GM23338 (cell line): ENCODE measurements around the gene CMIP. TPM values are rescaled to one million over a fixed set of nuclear protein-coding genes. Genes with fewer than 3 reads are reported as not detected.

Experiments used
- ATAC-seq: fragments of 200-7000 bp; cut with Tn5 transposase; 3 replicates; pipeline ENCODE4 v1.9.1; 2020
- DNase-seq: peaks from one replicate; pipeline ENCODE4 v3.0.0-alpha.2; 2015; ENCODE audit warnings: low spot score
- H2AFZ ChIP-seq: fragments of 200-600 bp; sonication (generic); 2 replicates; pipeline ENCODE4 v1.8.0; 2016; ENCODE audit warnings: antibody characterized with exemption, mild to moderate bottlenecking, moderate library complexity
- H3F3A ChIP-seq: fragments of 200-600 bp; sonication (generic); replicated peaks from 2 replicates; pipeline ENCODE4 v1.8.0; 2017; ENCODE audit warnings: antibody characterized with exemption, mixed run types, low read depth
- H3K27ac ChIP-seq: fragments of 200-600 bp; sonication (generic); 2 replicates; pipeline ENCODE4 v1.6.1; 2016; ENCODE audit warnings: low read depth
- H3K27me3 ChIP-seq: fragments of 200-600 bp; sonication (generic); 2 replicates; pipeline ENCODE4 v1.8.0; 2016; ENCODE audit warnings: mild to moderate bottlenecking, mixed run types, moderate library complexity; ENCODE audit not compliant: insufficient read depth
- H3K36me3 ChIP-seq: fragments of 200-600 bp; sonication (generic); 2 replicates; pipeline ENCODE4 v1.8.0; 2016; ENCODE audit warnings: mild to moderate bottlenecking; ENCODE audit not compliant: insufficient read depth
- H3K4me1 ChIP-seq: fragments of 200-600 bp; sonication (generic); 2 replicates; pipeline ENCODE4 v1.8.0; 2016; ENCODE audit warnings: mild to moderate bottlenecking, moderate library complexity; ENCODE audit not compliant: insufficient read depth
- H3K4me2 ChIP-seq: fragments of 200-600 bp; sonication (generic); 2 replicates; pipeline ENCODE4 v1.7.1; 2017; ENCODE audit warnings: mixed run types
- H3K4me3 ChIP-seq: fragments of 200-600 bp; sonication (generic); 2 replicates; pipeline ENCODE4 v1.6.1; 2016; ENCODE audit warnings: mixed run types
- H3K79me2 ChIP-seq: fragments of 200-600 bp; sonication (generic); replicated peaks from 2 replicates; pipeline ENCODE4 v1.8.0; 2017; ENCODE audit warnings: mild to moderate bottlenecking; ENCODE audit not compliant: insufficient read depth
- H3K9me2 ChIP-seq: fragments of 200-600 bp; sonication (generic); 2 replicates; pipeline ENCODE4 v1.8.0; 2017; ENCODE audit not compliant: insufficient read depth
- H4K20me1 ChIP-seq: fragments of 200-600 bp; sonication (generic); replicated peaks from 2 replicates; pipeline ENCODE4 v1.8.0; 2017; ENCODE audit warnings: mild to moderate bottlenecking; ENCODE audit not compliant: insufficient read depth
- H3K27ac Mint-ChIP-seq: 2 replicates; pipeline ENCODE4 v1.8.0; 2020; ENCODE audit warnings: inconsistent platforms, mild to moderate bottlenecking, moderate library complexity, mixed read lengths
- H3K27me3 Mint-ChIP-seq: 3 replicates; pipeline ENCODE4 v1.8.0; 2022; ENCODE audit warnings: low read depth, mild to moderate bottlenecking, moderate library complexity, mixed read lengths, inconsistent platforms; ENCODE audit not compliant: insufficient read depth, poor library complexity
- H3K36me3 Mint-ChIP-seq: 3 replicates; pipeline ENCODE4 v1.8.0; 2021; ENCODE audit warnings: low read depth, mild to moderate bottlenecking, inconsistent platforms, moderate library complexity, mixed read lengths
- H3K4me1 Mint-ChIP-seq: 3 replicates; pipeline ENCODE4 v1.8.0; 2020; ENCODE audit warnings: mild to moderate bottlenecking, inconsistent platforms, mixed read lengths
- H3K4me3 Mint-ChIP-seq: 3 replicates; pipeline ENCODE4 v1.8.0; 2021; ENCODE audit warnings: moderate library complexity, mild to moderate bottlenecking, inconsistent platforms, mixed read lengths
- H3K9me3 Mint-ChIP-seq: 3 replicates; pipeline ENCODE4 v1.8.0; 2020; ENCODE audit warnings: moderate library complexity, mild to moderate bottlenecking, inconsistent platforms, mixed read lengths
- CREB1 ChIP-seq: fragments of 250-450 bp; sonication (Bioruptor Pico); IDR thresholded peaks from 2 replicates; pipeline ENCODE4 v1.5.0; 2020; ENCODE audit warnings: low read depth, mild to moderate bottlenecking, moderate library complexity
- EZH2 ChIP-seq: fragments of 200-600 bp; sonication (generic); IDR thresholded peaks from one replicate; pipeline ENCODE4 v1.8.0; 2017; ENCODE audit warnings: antibody characterized with exemption, mild to moderate bottlenecking, low read depth; ENCODE audit not compliant: unreplicated experiment
- EZH2phosphoT487 ChIP-seq: fragments of 200-600 bp; sonication (generic); IDR thresholded peaks from one replicate; pipeline ENCODE4 v1.8.1; 2018; ENCODE audit warnings: antibody characterized with exemption; ENCODE audit not compliant: unreplicated experiment
- JUNB ChIP-seq: IDR thresholded peaks from one replicate; pipeline ENCODE4 v1.6.1; 2016; ENCODE audit warnings: antibody characterized with exemption; ENCODE audit not compliant: unreplicated experiment
- NANOG ChIP-seq: IDR thresholded peaks from 2 replicates; pipeline ENCODE4 v1.6.1; 2016; ENCODE audit warnings: antibody characterized with exemption, borderline replicate concordance
- POLR2AphosphoS5 ChIP-seq: IDR thresholded peaks from 2 replicates; pipeline ENCODE4 v1.6.1; 2016; ENCODE audit warnings: antibody characterized with exemption, low read depth
- STAT1 ChIP-seq: IDR thresholded peaks from one replicate; pipeline ENCODE4 v1.6.1; 2016; ENCODE audit warnings: antibody characterized with exemption; ENCODE audit not compliant: unreplicated experiment
- ZNF114 ChIP-seq: fragments of 250-450 bp; sonication (Bioruptor Pico); IDR thresholded peaks from 2 replicates; pipeline ENCODE4 v1.5.0; 2020; ENCODE audit warnings: mild to moderate bottlenecking, moderate library complexity
- ZNF331 ChIP-seq: fragments of 250-450 bp; sonication (Bioruptor Pico); IDR thresholded peaks from 2 replicates; pipeline ENCODE4 v1.5.0; 2020; ENCODE audit warnings: low read depth, mild to moderate bottlenecking, moderate library complexity
- polyA plus RNA-seq: library from polyadenylated mRNA; unstranded; fragments of >200 nt; fragmentation: Nextera tagmentation; extraction: Ambion mirVana; gene quantifications from 2 replicates; pipeline ENCODE4 v1.2.1, GENCODE V29; 2016
- total RNA-seq: library from RNA; depleted of rRNA; stranded (reverse); fragments of >200 nt; shearing (Covaris generic); gene quantifications from 2 replicates; pipeline ENCODE4 v1.2.3, GENCODE V29; 2014
- TF ChIP-seq, protein P1 (sequence below), 2 experiments: fragments of 200-600 bp in 1 of 2; sonication (generic) in 1 of 2; conservative IDR thresholded peaks; 2 replicates each; pipeline versions ENCODE4 v1.5.1 to v1.6.1; 2016 to 2017; ENCODE audit warnings: antibody characterized with exemption in 2 of 2, low read depth in 2 of 2, mild to moderate bottlenecking in 2 of 2, moderate library complexity in 1 of 2
- TF ChIP-seq, protein P2 (sequence below): fragments of 250-450 bp; sonication (Bioruptor Pico); IDR thresholded peaks from 2 replicates; pipeline ENCODE4 v1.5.0; 2020; ENCODE audit warnings: mild to moderate bottlenecking, moderate library complexity
- TF ChIP-seq, protein P3 (sequence below): IDR thresholded peaks from 2 replicates; pipeline ENCODE4 v1.6.1; 2016; ENCODE audit warnings: antibody characterized with exemption
- TF ChIP-seq, protein P4 (sequence below): IDR thresholded peaks from one replicate; pipeline ENCODE4 v1.6.1; 2018; ENCODE audit warnings: antibody characterized with exemption; ENCODE audit not compliant: unreplicated experiment

CMIP gene
- total and polyA plus RNA-seq, 2 experiments from 2014 or later = 9.5 to 62.3 TPM

DNA sequence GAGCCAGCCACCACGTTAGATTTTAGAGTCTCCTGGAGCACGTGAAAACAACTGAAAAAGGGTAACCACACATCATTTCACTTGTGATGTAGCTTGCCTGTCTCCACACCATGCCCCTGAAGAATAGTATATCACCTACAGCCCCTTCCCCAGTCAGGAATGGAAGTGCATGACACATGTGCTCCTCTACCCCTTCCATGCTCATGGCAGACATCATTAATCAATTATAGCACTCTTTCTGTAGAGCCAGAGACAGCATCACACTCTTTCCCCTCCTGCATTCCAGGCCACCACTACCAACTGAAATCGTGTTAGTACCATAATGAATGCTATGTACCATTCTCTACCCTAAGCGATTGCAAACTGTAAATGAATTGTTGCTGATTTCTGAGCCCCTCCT, 221.0 kb downstream of the CMIP start:
- TF ChIP-seq, protein P1, sequence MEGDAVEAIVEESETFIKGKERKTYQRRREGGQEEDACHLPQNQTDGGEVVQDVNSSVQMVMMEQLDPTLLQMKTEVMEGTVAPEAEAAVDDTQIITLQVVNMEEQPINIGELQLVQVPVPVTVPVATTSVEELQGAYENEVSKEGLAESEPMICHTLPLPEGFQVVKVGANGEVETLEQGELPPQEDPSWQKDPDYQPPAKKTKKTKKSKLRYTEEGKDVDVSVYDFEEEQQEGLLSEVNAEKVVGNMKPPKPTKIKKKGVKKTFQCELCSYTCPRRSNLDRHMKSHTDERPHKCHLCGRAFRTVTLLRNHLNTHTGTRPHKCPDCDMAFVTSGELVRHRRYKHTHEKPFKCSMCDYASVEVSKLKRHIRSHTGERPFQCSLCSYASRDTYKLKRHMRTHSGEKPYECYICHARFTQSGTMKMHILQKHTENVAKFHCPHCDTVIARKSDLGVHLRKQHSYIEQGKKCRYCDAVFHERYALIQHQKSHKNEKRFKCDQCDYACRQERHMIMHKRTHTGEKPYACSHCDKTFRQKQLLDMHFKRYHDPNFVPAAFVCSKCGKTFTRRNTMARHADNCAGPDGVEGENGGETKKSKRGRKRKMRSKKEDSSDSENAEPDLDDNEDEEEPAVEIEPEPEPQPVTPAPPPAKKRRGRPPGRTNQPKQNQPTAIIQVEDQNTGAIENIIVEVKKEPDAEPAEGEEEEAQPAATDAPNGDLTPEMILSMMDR (conservative IDR thresholded peaks at IDR 0.05; ENCODE audit: low read depth in 2 of 2) = no peak
- TF ChIP-seq POLR2AphosphoS5 = no peak
- no peak for TF ChIP-seq NANOG
- TF ChIP-seq, protein P2, sequence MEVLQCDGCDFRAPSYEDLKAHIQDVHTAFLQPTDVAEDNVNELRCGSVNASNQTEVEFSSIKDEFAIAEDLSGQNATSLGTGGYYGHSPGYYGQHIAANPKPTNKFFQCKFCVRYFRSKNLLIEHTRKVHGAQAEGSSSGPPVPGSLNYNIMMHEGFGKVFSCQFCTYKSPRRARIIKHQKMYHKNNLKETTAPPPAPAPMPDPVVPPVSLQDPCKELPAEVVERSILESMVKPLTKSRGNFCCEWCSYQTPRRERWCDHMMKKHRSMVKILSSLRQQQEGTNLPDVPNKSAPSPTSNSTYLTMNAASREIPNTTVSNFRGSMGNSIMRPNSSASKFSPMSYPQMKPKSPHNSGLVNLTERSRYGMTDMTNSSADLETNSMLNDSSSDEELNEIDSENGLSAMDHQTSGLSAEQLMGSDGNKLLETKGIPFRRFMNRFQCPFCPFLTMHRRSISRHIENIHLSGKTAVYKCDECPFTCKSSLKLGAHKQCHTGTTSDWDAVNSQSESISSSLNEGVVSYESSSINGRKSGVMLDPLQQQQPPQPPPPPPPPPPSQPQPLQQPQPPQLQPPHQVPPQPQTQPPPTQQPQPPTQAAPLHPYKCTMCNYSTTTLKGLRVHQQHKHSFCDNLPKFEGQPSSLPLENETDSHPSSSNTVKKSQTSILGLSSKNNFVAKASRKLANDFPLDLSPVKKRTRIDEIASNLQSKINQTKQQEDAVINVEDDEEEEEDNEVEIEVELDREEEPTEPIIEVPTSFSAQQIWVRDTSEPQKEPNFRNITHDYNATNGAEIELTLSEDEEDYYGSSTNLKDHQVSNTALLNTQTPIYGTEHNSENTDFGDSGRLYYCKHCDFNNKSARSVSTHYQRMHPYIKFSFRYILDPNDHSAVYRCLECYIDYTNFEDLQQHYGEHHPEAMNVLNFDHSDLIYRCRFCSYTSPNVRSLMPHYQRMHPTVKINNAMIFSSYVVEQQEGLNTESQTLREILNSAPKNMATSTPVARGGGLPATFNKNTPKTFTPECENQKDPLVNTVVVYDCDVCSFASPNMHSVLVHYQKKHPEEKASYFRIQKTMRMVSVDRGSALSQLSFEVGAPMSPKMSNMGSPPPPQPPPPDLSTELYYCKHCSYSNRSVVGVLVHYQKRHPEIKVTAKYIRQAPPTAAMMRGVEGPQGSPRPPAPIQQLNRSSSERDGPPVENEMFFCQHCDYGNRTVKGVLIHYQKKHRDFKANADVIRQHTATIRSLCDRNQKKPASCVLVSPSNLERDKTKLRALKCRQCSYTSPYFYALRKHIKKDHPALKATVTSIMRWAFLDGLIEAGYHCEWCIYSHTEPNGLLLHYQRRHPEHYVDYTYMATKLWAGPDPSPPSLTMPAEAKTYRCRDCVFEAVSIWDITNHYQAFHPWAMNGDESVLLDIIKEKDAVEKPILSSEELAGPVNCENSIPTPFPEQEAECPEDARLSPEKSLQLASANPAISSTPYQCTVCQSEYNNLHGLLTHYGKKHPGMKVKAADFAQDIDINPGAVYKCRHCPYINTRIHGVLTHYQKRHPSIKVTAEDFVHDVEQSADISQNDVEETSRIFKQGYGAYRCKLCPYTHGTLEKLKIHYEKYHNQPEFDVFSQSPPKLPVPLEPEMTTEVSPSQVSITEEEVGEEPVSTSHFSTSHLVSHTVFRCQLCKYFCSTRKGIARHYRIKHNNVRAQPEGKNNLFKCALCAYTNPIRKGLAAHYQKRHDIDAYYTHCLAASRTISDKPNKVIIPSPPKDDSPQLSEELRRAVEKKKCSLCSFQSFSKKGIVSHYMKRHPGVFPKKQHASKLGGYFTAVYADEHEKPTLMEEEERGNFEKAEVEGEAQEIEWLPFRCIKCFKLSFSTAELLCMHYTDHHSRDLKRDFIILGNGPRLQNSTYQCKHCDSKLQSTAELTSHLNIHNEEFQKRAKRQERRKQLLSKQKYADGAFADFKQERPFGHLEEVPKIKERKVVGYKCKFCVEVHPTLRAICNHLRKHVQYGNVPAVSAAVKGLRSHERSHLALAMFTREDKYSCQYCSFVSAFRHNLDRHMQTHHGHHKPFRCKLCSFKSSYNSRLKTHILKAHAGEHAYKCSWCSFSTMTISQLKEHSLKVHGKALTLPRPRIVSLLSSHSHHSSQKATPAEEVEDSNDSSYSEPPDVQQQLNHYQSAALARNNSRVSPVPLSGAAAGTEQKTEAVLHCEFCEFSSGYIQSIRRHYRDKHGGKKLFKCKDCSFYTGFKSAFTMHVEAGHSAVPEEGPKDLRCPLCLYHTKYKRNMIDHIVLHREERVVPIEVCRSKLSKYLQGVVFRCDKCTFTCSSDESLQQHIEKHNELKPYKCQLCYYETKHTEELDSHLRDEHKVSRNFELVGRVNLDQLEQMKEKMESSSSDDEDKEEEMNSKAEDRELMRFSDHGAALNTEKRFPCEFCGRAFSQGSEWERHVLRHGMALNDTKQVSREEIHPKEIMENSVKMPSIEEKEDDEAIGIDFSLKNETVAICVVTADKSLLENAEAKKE (CRISPR knock-in tag) = no peak
- TF ChIP-seq ZNF114 (CRISPR knock-in tag) = no peak
- TF ChIP-seq, protein P3, sequence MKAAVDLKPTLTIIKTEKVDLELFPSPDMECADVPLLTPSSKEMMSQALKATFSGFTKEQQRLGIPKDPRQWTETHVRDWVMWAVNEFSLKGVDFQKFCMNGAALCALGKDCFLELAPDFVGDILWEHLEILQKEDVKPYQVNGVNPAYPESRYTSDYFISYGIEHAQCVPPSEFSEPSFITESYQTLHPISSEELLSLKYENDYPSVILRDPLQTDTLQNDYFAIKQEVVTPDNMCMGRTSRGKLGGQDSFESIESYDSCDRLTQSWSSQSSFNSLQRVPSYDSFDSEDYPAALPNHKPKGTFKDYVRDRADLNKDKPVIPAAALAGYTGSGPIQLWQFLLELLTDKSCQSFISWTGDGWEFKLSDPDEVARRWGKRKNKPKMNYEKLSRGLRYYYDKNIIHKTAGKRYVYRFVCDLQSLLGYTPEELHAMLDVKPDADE = no peak
- TF ChIP-seq CREB1 (CRISPR knock-in tag) = no peak
- TF ChIP-seq ZNF331 (CRISPR knock-in tag) = no peak
- TF ChIP-seq, protein P4, sequence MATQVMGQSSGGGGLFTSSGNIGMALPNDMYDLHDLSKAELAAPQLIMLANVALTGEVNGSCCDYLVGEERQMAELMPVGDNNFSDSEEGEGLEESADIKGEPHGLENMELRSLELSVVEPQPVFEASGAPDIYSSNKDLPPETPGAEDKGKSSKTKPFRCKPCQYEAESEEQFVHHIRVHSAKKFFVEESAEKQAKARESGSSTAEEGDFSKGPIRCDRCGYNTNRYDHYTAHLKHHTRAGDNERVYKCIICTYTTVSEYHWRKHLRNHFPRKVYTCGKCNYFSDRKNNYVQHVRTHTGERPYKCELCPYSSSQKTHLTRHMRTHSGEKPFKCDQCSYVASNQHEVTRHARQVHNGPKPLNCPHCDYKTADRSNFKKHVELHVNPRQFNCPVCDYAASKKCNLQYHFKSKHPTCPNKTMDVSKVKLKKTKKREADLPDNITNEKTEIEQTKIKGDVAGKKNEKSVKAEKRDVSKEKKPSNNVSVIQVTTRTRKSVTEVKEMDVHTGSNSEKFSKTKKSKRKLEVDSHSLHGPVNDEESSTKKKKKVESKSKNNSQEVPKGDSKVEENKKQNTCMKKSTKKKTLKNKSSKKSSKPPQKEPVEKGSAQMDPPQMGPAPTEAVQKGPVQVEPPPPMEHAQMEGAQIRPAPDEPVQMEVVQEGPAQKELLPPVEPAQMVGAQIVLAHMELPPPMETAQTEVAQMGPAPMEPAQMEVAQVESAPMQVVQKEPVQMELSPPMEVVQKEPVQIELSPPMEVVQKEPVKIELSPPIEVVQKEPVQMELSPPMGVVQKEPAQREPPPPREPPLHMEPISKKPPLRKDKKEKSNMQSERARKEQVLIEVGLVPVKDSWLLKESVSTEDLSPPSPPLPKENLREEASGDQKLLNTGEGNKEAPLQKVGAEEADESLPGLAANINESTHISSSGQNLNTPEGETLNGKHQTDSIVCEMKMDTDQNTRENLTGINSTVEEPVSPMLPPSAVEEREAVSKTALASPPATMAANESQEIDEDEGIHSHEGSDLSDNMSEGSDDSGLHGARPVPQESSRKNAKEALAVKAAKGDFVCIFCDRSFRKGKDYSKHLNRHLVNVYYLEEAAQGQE = no peak
- no peak for TF ChIP-seq JUNB
- no peak for TF ChIP-seq STAT1
- no peak for TF ChIP-seq EZH2
- no peak for TF ChIP-seq EZH2phosphoT487
- no peak overlapping the region for H3K27ac ChIP-seq
- no peaks in the 10 kb centered on the region for H3K79me2 ChIP-seq
- 0 out of 2 replicates have a peak, but pooled peaks cover 4% of the 10 kb centered on the region for H3K36me3 ChIP-seq
- Mint-ChIP-seq H3K9me3 (no peaks in the 10 kb centered on the region; the same call in 2 of the 3 replicates), H3K36me3 (peaks cover 37% of the 10 kb centered on the region), H3K4me3 (no peak overlapping the region), H3K27ac (peak overlapping the region; percentile 33; the same call in 1 of the 2 replicates), H3K27me3 (peaks cover 18% of the 10 kb centered on the region), H3K4me1 (peaks cover 7% of the 10 kb centered on the region)
- H3K4me1 ChIP-seq = no peaks in the 10 kb centered on the region
- H2AFZ ChIP-seq = no peak overlapping the region
- no peak overlapping the region for H3K4me2 ChIP-seq
- ATAC-seq = no peak
- H3K4me3 ChIP-seq = no peak overlapping the region
- peaks cover 5% of the 10 kb centered on the region; the same call in 1 of the 2 replicates for H4K20me1 ChIP-seq
- no peaks in the 10 kb centered on the region for H3K27me3 ChIP-seq
- DNase-seq = no peak
- no peaks in the 10 kb centered on the region for H3K9me2 ChIP-seq
- 0 out of 2 replicates have a peak, but pooled peaks cover 5% of the 10 kb centered on the region for H3F3A ChIP-seq
